NCI-H1092 treated with DMSO at 0.1 percent for 48 hours (cell line): ENCODE results near the gene PYGM.

Experiments used
- DNase-seq: peaks from one replicate; lab custom pipeline; 2025; lab: John Stamatoyannopoulos, UW

PYGM gene

DNA sequence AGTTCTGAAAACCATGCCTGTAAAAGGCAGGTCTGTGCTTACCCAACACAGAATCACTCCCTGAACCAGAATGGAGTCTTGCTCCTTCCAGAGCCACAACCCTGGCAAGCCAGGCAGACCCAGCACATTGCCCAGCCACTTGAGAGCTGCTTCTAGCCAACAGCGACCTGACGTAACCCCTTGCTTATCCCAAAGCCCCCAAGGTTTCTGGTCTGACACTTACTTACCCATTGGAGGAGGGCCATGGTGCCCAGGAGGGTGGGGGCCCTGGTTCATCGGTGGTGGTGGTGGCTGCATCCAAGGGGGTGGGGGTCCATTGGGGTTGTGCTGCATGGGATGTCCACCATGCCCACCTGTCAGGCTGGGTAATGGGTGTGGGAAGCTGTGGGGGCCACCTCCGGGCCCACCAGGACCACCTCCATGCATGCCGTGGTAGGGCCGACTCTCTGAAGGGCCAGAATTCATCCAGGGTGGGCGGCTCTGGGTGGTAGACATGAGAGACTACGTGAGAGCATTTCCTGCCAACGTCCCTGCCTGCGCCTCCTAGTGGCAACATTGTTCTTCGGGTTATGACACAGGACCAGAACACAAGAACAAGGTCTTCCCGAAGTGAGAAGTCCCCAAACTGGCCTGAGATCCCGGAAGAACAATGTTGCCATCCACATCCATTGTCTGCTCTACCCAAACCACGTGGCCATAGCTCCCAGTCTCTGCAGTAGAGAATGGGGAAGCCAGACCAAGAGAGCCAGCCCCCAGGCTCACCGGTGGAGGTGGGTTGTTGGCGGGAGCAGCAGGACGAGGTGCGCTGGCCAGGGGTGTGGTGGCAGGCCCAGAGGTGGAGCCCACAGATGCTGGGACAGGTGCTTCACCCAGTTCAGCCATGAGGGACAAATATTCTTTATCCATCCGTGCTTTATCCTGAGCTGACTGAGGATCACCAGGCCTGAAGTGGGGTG, 7.8 kb upstream of the PYGM start:
- DNase-seq: peak; percentile 22

DNA sequence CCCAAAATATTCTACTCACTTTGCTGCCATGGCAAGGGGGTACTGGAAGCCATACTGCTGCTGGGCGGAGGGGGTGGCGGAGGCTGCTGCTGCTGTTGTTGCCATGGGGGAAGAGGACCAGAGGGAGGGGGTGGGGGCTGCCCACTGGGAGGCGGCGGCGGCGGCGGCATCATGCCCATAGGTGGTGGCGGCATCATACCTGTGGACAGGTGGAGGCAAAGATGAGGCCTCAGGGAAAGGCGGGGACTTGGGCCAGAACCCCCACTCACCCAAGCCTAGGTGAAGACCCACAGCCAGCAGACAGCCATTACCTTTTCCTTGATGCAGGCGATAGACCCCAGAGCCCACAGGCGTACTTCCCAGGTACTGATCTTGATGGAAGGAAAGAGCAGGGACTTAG, 7.1 kb upstream of the PYGM start:
- no peak for DNase-seq

DNA sequence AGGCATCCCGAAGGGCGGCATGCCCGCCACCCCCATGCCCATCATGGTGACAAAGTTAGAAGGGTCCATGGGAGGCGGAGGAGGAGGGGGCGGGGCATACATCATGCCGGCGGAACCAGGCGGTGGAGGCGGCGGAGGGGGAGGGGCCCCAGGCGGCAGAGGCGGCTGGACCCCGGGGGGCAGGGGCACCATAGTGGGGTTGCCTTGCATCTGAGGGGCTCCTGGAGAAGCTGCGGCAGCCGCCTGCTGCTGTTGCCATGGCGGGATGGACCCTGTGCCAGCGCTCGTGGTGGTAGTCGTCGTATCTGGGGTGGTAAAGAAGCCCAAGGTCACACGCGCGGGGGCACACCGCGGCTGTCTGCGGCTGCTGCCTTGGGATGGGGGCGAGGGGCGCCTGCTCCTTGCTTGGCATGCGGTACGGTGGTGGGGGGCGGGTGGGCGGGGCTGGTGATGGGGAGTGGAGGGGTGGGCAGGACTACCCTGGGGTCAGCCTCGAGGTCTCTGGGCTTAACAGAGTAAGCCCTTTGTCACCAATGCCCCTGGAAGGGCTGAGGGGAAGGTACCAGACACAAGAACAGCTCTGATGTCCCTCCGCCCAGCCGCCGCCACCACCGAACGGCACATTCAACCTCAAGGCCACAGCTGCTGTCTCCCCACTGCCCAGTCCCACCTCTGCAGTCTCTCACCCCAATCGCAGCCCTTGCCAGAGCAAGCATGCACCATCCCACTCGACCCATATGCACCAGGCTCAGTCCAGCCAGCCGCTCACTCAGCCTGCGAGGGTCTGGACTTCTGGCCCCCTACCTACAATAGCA, 6.3 kb upstream of the PYGM start:
- no peak for DNase-seq

DNA sequence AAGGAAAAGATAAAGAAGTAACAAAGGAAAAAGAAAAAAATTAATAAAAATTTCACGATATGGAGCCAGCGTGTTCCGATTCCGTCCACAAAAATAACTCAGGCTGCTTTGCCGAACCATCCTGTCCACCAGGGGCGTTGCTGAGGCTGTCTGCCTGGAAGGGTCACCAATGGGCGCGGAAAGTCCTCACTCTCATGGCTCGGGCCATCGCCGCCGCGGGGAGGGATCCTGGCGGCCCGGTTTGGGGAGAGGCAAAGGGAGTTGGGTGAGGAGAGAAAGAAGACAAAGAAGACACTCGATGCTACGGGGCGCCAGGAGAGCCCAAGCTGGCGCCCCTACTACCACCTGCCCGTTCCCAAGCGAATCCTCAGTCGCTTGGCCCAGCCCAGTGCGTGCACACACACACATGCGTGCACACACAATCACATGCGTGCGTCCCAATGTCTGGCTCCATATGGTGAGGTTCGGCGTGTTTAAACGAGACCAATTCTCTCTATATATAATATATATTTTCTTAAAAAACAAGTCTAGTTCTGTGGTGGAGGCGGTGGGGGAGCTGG, 5.6 kb upstream of the PYGM start:
- DNase-seq: no peak

DNA sequence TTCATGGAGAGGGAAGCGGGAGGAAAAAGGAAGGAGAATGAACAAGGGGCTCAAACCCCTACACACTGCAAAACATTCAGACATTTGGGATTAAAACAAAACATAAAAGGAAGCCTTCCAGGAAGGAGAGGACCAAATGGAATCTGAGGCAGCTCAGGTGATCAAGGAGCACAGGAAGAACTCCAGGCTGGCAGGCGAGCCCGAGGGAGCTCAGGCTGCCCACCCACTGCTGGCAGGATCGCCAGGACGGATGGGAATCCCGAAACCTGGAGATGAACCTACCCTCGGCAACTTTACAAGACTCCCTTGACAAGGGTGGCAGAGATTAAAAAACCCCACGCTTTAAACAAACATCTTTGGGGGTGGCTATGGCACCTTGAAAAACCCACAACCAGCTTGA, 5.0 kb upstream of the PYGM start:
- DNase-seq: no peak

DNA sequence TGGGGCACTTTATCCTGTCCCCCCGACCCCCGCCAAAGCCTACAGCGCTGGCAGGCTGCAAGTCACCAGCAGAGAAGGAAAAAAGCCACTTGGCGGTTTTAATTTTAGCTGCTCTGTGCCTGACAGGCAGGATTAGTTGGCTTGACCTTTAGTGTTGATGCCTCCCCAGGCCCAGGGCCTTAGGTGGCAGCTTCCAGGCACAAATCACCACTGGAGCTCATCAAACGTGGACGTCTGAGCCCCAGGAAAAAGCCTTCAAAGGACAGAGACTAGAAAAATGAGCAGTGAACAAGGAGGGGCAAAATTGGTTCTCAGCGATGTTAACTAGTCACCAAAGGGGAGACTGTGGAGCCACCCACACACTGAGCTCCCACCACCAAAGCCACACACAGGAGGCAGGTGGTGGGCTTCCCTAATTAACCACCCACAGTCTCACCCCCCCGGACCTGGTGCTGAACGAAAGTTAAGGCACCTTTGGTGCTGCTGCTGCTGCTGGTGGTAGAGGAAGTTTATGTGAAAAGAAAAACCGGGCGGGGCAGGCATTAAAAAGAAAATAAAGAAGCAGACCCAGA, 4.4 kb upstream of the PYGM start:
- DNase-seq: no peak

DNA sequence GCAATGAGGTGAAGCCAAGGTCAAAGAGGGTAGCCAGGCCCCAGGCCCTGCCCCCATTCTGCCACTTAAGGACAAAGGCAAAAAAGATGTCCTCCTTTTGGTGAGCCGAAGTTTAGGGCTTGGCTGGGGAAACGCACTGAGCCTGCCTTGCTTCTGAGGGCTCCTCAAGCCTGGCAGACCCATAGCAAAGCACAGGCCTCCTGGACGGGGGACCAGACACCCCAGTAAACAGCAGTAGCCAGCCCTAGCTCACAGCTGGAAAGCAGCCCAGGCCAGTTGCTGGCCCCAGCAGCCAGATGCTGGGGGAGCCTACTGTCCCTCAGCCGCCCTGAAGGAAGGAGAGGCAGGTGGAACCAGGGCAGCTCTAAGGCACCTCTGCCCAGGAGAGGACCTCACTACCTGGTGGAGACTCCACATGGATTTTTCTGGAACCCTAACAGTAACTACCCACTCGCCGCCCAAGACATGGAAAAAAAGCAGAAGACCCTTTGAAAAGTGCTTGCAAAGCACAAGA, 3.8 kb upstream of the PYGM start:
- no peak for DNase-seq

DNA sequence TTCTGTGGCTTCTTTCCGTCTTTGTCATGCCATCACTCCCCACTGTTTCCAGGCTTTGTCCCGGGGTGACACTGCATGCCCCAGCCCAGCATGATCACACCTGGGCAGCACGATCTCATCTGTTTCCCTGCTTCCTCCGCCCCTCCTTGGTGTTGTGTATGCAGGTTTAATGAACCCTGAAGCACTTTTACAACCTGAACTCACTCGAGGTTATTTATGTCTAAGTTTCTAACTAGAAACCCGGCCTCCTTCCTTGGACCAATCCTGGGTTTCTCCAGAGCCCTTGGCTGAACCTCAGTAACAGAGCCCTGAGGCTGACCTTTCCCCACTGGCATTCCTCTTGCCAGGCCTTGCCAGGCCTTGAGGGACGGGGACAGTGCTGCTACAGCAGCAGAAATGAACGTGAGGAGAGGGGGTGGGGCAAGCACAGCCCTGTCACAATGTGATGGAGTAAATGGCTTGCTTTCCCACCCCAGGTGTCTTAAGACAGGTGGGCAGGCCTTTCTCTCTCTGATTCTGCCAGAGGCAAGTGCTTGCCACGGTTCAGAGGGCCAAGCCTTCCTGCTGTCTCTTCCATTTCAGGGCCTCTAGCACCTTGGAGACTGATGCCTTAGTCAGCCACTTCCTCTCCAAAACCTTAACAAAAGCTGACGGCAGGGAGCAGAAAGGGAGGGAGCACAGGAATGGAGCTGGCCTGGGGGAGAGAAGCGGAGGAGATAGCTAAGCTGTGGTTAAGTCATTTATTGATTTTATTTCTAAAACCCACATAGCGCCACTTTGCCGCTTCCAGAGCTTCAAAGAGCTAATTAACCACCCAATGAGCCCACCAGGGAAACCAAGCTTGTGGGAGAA, 3.1 kb upstream of the PYGM start:
- DNase-seq: no peak

DNA sequence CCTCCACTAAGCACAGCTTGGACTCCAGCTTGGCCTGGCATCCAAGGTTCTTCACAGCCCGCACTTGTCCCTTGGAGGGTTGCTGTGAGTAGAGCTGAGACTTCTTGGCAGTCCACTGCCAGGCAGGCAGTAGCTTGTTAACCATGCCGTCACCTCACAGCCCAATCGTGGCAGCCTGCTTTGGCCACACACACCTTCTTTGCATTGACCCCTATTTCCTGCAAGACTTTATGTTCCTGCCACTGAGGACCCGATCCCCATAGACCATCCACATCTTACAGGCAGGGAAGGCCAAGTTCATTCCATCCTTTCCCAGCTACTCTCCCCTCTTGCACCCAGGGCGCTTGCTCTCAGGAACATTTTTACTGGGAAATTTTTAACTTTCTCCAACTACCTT, 2.5 kb upstream of the PYGM start:
- no peak for DNase-seq

DNA sequence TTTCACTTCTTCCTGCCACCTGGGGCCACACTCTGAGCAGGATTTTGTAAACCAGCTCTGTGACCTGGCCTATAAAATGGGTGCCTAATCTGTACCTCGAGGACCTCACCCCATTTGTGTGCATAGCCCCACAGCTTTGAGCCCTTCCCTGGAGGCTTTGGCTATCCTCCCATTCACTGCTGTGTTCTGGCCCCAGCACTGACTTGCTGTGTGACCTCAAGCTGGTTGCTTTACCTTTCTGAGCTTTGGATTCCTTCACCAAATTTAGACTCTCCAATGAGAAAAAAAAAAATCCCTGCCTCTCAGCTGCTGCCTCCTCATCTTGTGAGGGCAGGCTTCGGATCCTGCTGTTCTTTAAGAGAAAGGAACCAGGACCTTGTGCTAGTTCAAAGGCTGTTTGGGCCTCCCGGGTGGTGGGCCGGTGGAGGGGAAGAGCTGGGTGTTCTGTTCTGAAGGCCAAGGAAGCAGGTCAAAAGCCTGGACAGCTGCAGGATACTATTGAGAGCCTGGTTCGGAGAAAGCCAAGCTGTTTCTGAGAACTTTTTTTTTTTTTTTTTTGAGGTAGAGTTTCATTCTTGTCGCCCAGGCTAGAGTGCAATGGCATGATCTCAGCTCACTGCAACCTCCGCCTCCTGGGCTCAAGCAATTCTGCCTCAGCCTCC, 1.1 kb upstream of the PYGM start:
- DNase-seq: no peak

DNA sequence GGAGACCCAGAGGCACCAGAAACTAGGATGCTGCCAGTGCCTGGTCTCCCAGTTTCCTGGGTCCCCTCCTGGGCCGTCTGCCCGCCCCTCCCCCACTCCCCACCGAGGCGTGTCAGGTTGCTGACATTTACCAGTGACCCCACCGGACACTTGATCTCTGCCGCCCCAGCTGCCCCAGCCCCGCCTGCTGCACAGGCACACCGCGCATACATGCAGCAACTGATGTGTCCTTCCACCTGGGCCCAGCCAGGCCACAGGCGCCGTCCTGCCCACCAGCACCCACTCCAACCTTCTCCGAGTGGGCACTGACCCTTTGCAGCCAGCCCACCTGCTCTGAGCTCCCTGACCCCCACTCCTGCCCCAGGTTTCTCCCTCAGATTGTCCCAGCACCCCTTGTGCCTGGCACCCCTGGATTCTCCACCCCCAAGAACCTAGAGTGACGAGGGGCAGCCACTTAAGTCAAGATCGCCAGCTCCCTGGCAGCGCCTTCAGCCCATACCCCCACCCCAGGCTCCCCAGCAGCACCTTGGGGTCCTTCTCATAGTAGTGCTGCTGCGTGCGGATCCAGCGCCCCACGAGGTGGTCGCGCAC, 548 bp downstream of the PYGM start:
- DNase-seq: no peak

DNA sequence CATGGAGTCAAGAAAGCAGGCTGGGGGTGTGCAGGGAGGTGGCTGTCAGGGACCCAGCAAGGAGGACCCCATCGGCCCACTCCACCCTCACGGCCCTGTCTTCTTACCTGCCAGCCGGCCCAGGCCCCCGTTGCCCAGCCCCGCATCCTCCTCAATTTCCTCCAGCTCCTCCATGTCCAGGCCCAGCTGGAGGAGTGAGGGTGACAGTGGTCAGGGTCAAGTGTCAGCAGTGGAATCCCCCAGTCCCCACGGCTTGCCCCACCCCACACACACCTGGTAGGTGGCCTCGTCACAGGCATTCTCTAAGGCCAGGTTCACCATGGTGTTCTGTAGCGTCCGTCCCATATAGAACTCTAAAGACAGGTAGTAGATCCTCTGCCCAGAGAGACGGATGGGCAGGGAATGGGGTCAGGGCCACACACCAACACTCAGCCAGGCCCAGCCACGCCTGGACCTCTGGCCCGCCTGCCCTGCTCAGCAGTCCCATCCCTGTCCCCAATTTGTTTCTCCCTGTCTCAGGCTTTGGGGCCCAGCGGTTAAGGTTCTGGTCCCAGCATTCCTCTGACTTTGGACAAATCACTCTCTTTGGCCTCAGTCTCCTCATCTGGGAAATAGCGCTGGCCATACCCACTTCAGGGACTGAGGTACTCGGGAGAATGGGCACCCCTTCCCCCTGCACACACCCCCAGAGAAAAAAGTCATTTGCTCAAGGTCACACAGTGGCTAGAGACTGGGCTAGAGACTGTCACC, 1.3 kb downstream of the PYGM start:
- no peak for DNase-seq

DNA sequence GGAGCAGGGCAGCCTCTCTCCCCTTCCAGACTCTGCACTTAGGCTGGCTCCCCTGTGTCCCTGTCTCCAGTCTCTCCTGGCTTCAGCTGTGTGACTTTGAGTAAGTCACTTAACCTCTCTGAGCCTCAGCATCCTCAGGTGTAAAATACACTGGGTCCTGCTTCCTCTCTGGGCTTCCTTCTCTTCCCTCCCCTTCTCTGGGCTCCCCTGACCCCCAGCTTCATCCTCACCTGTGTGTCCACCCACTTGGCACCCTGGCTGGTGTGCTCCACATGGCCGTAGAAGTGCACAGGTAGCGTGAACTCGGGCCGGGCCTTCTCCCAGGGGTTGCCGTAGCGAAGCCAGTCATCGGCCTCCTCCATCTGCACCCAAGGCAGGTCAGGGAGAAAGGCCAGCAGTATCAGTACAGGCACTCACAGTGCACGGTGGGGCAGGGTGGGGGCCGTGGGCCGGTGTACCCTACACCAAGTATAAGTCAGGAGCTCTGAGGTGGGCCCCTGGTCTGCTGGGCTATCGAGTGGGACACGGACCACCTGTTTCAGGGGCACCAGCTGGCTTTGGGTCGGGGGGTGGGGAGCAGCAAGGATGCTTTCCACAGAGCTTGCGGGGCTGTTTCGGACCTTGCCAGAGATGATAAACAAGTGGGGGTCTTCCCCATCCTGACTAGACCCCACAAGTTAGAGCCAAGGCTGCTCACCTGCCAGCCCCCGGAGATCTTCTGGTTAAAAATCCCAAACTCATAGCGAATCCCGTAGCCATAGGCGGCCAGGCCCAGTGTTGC, 2.0 kb downstream of the PYGM start:
- DNase-seq: no peak

DNA sequence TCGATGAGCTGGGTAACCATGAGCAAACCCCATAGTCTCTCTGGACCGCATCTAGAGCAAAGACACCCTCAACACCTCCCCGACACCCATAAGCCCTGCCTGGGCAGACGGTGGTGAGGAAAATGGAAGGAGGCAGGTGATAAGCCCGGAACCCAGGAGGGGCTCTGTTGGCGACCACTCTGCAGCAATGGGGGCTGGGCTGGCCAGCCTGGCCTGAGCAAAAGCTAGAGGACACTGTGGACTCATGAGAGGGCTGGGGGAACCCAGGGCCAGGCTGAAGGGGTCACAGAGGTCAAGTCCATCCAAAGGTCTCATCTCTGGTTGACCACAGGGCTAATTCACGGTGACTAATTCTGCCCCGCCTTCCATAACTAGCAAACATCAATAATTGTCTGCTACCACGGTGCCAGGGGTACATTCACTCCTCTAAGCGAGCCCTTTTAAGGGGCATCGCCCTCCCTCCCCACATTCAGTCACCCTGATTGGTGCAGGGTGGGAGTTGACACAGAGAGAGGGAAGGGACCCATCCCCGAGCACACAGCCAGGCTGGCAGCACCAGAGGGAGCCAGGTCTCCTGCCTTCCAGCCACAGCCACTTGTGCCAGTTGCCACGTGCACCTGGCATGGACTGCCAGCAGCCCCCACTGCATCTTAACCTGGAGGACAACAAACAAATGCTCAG, 4.0 kb downstream of the PYGM start:
- DNase-seq: no peak

DNA sequence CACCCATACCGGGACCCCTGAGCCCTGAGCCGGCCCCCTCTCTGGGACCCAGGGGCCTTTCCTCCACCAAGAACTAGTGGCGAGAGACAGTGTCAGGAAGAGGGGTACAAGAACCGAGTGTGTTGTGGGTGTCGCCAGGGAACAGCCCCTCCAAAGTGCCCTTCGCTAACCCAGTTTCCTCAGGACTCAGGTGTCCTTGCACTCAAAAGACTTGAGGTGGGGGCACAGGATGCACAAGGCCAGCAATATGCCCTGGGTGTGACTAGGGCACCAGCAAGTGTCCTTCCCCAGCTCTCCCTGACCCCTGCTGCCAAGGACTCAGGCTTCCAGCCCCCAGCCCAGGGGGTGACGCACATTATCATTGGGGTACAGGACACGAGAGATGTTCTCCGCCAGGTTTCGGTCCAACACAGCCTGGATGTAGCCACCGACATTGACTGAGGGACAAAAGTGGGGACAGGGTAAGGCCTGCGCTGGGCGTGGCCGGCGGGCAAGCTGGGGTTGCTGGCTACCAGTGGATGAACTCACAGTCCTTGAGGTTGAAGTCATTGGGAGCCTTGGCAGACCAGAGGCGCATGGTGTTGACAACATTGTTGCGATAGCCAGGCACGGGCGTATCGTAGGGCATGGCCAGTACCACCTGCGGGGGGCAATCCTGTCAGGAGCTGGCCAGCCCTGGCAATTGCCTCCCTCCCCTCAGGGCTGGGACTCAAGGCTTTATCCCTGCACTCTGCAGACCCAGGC, 4.7 kb downstream of the PYGM start:
- no peak for DNase-seq

DNA sequence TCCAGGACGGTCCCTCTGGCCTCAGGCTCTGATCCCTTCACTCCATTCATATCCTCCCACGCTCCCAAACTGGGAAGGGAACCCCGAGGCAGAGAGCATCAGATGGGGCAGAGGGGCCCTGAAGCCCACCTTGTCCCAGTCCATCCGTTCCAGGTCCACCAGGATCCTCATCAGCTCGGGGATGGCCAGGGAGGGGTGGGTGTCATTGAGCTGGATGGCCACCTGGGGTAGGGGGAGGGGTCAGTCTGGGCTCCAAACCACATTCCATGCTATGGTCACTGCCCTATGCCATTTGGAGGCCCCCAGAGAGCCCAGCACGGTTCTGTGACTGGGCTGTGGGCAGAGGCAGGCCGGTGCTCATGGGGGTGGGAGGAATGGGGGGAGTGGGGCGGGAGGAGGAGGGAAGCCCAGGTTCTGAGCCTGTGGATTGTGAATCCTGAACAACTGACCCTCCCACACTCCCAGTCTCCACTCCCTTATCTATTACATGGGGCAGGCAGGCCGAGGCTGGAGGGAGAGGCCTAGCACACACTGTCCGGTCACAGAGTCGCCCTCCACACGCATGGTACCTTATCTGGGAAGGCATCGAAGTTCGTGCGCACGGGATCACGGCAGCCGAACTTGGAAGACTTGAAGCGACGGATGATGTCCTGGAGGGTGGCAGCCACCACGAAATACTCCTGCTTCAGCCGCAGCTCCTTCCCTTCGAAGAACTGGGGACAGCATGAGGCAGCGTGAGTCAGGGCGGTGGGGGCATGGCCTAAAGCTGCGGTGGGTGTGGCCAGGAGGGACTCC, 5.5 kb downstream of the PYGM start:
- no peak for DNase-seq
